Measurements from ENCODE around the gene ADSS1.

GRCh38 chr14:104697892-104698583 is 26.0 kb upstream of the ADSS1 start:
- no peak for TF ChIP-seq EP300 (IDR thresholded peaks at IDR 0.05; ENCODE audit: low read depth)
- no peak for TF ChIP-seq CTCF (IDR thresholded peaks at IDR 0.05)
- no peak for TF ChIP-seq POLR2A (IDR thresholded peaks at IDR 0.05)
- TF ChIP-seq POLR2AphosphoS5 (IDR thresholded peaks at IDR 0.05): no peak

Data from transverse colon (tissue), 4 donors.